ENCODE measurements around the gene USHBP1. TPM values are rescaled to one million over a fixed set of nuclear protein-coding genes. Genes with fewer than 3 reads are reported as not detected.

Gene USHBP1
- total and polyA plus RNA-seq, 2 of the 13 experiments (the other 11 are each of a cell fraction or from before 2014, with no cell fraction given) = 0.15 to 1.5 TPM

GRCh38 chr19:17255150-17255621 is 9.4 kb downstream of the USHBP1 start:
- Histone ChIP-seq H3K27ac (ENCODE audit: extremely low read length, insufficient read depth, low read length) (peak overlapping the region; percentile 24), H3K9ac (ENCODE audit: insufficient read depth, low read depth, low read length) (no peak overlapping the region), H3K79me2 (ENCODE audit: insufficient read depth, low read length) (no peaks in the 10 kb centered on the region), H2AFZ (ENCODE audit: low read length) (peak overlapping the region; percentile 32), H3K4me3 (replicated peaks in 1 of 3; ENCODE audit: insufficient read depth in 1 of 3, low read depth in 2 of 3, low read length in 3 of 3) (peak overlapping the region in 1 of 3 experiments; percentile 54; a peak in 2 of 6 replicates), H3K4me2 (ENCODE audit: low read depth, low read length) (peak overlapping the region; percentile 56), H3K36me3 (replicated peaks in 1 of 2; ENCODE audit: control insufficient read depth in 1 of 2, insufficient read depth in 2 of 2, low read length in 2 of 2) (no peaks in the 10 kb centered on the region), H3K9me3 (ENCODE audit: low read length) (no peaks in the 10 kb centered on the region), H3K27me3 (ENCODE audit: control insufficient read depth in 1 of 2, insufficient read depth in 2 of 2, low read length in 2 of 2) (no peaks in the 10 kb centered on the region), H3K4me1 (ENCODE audit: insufficient read depth, low read length) (peaks cover 33% of the 10 kb centered on the region), H4K20me1 (ENCODE audit: insufficient read depth, low read length) (no peaks in the 10 kb centered on the region)
- in situ Hi-C loops (cut with HindIII; ENCODE audit: extremely low pct_ligation_motif_present, low pct_unique_long_range_greater_than_20kb) = no loop called here
- no TSS peak for BruUV-seq (replicated peaks)
- ATAC-seq (peak; percentile 92), FAIRE-seq (peak; percentile 71), DNase-seq (ENCODE audit: low spot score) (peak; percentile 75)
- ChIA-PET POLR2A (interaction anchor here (0.8 to 2.2 kb wide), 15 partner anchors 9 to 150 kb away, joined by 3 to 28 read pairs (median 4); partner anchors contain the start of genes ABHD8, BABAM1, BST2 and DDA1), CTCF (ENCODE audit: low intra/inter-chr PET ratio, low total read pairs) (no interaction called here)
- WGBS (ENCODE audit: low lambda C conversion rate) = 7% methylated on average over 11 of the region's 18 CpGs
- intact Hi-C loops (cut with micrococcal nuclease; ENCODE audit: unreplicated experiment) = no loop called here
- no peak for TF ChIP-seq ZFP36L2 (CRISPR knock-in tag; IDR thresholded peaks at IDR 0.05)
- TF ChIP-seq PBX2 (CRISPR knock-in tag; IDR thresholded peaks at IDR 0.05) = peak; percentile 69
- peak; percentile 59; the same call in 1 of the 2 replicates for TF ChIP-seq ZNF33B (CRISPR knock-in tag; IDR thresholded peaks at IDR 0.05)
- peak; percentile 60; the same call in 1 of the 2 replicates for TF ChIP-seq ZNF563 (CRISPR knock-in tag; IDR thresholded peaks at IDR 0.05)
- TF ChIP-seq ZNF362 (CRISPR knock-in tag; IDR thresholded peaks at IDR 0.05; ENCODE audit: borderline replicate concordance) = peak; percentile 94
- peak; percentile 53; the same call in 1 of the 2 replicates for TF ChIP-seq PHF8 (CRISPR knock-in tag; IDR thresholded peaks at IDR 0.05)
- TF ChIP-seq MXD3 (CRISPR knock-in tag; IDR thresholded peaks at IDR 0.05) = peak; percentile 66; the same call in 1 of the 2 replicates
- no peak for TF ChIP-seq FIP1L1 (IDR thresholded peaks at IDR 0.05; ENCODE audit: borderline replicate concordance, insufficient read depth, low read depth, low read length)
- TF ChIP-seq ZBTB2 (CRISPR knock-in tag; IDR thresholded peaks at IDR 0.05; ENCODE audit: low read depth) = no peak
- 0 out of 2 replicates have a peak, but pooled peaks have one; percentile 55 for TF ChIP-seq SP5 (CRISPR knock-in tag; IDR thresholded peaks at IDR 0.05; ENCODE audit: borderline replicate concordance, low read depth)
- 0 out of 2 replicates have a peak, but pooled peaks have one; percentile 22 for TF ChIP-seq FOXA3 (CRISPR knock-in tag; IDR thresholded peaks at IDR 0.05)
- TF ChIP-seq ZFY (CRISPR knock-in tag; IDR thresholded peaks at IDR 0.05) = peak; percentile 74
- TF ChIP-seq PHB2 (IDR thresholded peaks at IDR 0.05; ENCODE audit: partially characterized antibody) = no peak
- 0 out of 2 replicates have a peak, but pooled peaks have one; percentile 32 for TF ChIP-seq ZNF619 (CRISPR knock-in tag; IDR thresholded peaks at IDR 0.05)
- no peak for TF ChIP-seq SUZ12 (IDR thresholded peaks at IDR 0.05; ENCODE audit: low read depth, low read length)
- TF ChIP-seq KAT8 (CRISPR knock-in tag; IDR thresholded peaks at IDR 0.05) = peak; percentile 56
- peak; percentile 56; the same call in 1 of the 2 replicates for TF ChIP-seq ZBTB38 (CRISPR knock-in tag; IDR thresholded peaks at IDR 0.05)
- no peak; the same call in 1 of the 2 replicates for TF ChIP-seq KAT7 (CRISPR knock-in tag; IDR thresholded peaks at IDR 0.05; ENCODE audit: borderline replicate concordance)
- TF ChIP-seq ZNF543 (CRISPR knock-in tag; IDR thresholded peaks at IDR 0.05) = peak; percentile 54; the same call in 1 of the 2 replicates
- TF ChIP-seq HNRNPLL (IDR thresholded peaks at IDR 0.05; ENCODE audit: low read depth, low read length, poor library complexity, severe bottlenecking) = peak; percentile 51
- no peak for TF ChIP-seq ONECUT2 (CRISPR knock-in tag; IDR thresholded peaks at IDR 0.05)

All from HepG2 (cell line).